DND-41 (cell line): ENCODE data around the gene FAM174A.

ENCODE experiments used
- ATAC-seq: fragments of 200-7000 bp; cut with Tn5 transposase; 3 replicates; pipeline ENCODE4 v1.9.1; 2021; ENCODE audit warnings: low read depth; ENCODE audit not compliant: insufficient read depth
- DNase-seq: peaks from one replicate; pipeline ENCODE4 v3.0.0-alpha.2; 2020
- H2AFZ ChIP-seq: 2 replicates; pipeline ENCODE4 v1.6.0; 2012; ENCODE audit warnings: low read depth, low read length
- H3K27ac ChIP-seq: 2 replicates; pipeline ENCODE4 v1.5.1; 2012; ENCODE audit warnings: low read length, inconsistent platforms
- H3K27me3 ChIP-seq: fragments of 200-600 bp; sonication (generic); 2 replicates; pipeline ENCODE4 v1.6.0; 2012; ENCODE audit warnings: low read length, mild to moderate bottlenecking, inconsistent platforms; ENCODE audit not compliant: insufficient read depth, poor library complexity
- H3K36me3 ChIP-seq: 2 replicates; pipeline ENCODE4 v1.5.1; 2012; ENCODE audit warnings: low read length, inconsistent platforms; ENCODE audit not compliant: insufficient read depth
- H3K4me1 ChIP-seq: 2 replicates; pipeline ENCODE4 v1.5.1; 2012; ENCODE audit warnings: mild to moderate bottlenecking, low read length; ENCODE audit not compliant: insufficient read depth
- H3K4me2 ChIP-seq: 2 replicates; pipeline ENCODE4 v1.6.0; 2012; ENCODE audit warnings: mild to moderate bottlenecking, moderate library complexity, low read length, inconsistent platforms; ENCODE audit not compliant: insufficient read depth
- H3K4me3 ChIP-seq, 2 experiments: fragments of 200-600 bp in 1 of 2; shearing (Covaris generic) in 1 of 2; 2 replicates each; pipeline ENCODE4 v1.5.1; 2012 to 2016; ENCODE audit warnings: inconsistent platforms in 2 of 2, low read length in 2 of 2, mild to moderate bottlenecking in 2 of 2, low read depth in 1 of 2, moderate library complexity in 1 of 2
- H3K79me2 ChIP-seq: 2 replicates; pipeline ENCODE4 v1.6.0; 2012; ENCODE audit warnings: low read length, inconsistent platforms; ENCODE audit not compliant: insufficient read depth
- H3K9ac ChIP-seq: 2 replicates; pipeline ENCODE4 v1.6.0; 2012; ENCODE audit warnings: low read depth, mild to moderate bottlenecking, inconsistent platforms, low read length, moderate library complexity
- H3K9me3 ChIP-seq: 2 replicates; pipeline ENCODE4 v1.5.1; 2012; ENCODE audit warnings: low read length, moderate library complexity, mild to moderate bottlenecking, inconsistent platforms; ENCODE audit not compliant: insufficient read depth, severe bottlenecking
- H4K20me1 ChIP-seq: 2 replicates; pipeline ENCODE4 v1.6.0; 2012; ENCODE audit warnings: low read length; ENCODE audit not compliant: insufficient read depth
- CTCF ChIP-seq: IDR thresholded peaks from 2 replicates; pipeline ENCODE4 v1.5.1; 2012; ENCODE audit warnings: borderline replicate concordance, low read length, moderate library complexity, mild to moderate bottlenecking; ENCODE audit not compliant: poor library complexity, severe bottlenecking; ENCODE audit errors: extremely low read depth
- EZH2 ChIP-seq: IDR thresholded peaks from 3 replicates; pipeline ENCODE4 v1.6.1; 2012; ENCODE audit warnings: borderline replicate concordance, low read depth, mild to moderate bottlenecking, moderate library complexity, low read length, inconsistent platforms; ENCODE audit not compliant: severe bottlenecking

The FAM174A gene

GRCh38 chr5:100590867-100591266 lies 55.7 kb downstream of the FAM174A start:
- no peak overlapping the region for H3K4me2 ChIP-seq
- DNase-seq (no peak), ATAC-seq (no peak)
- H3K79me2 ChIP-seq: no peaks in the 10 kb centered on the region
- no peak overlapping the region for H3K27ac ChIP-seq
- no peaks in the 10 kb centered on the region for H4K20me1 ChIP-seq
- no peaks in the 10 kb centered on the region for H3K27me3 ChIP-seq
- H2AFZ ChIP-seq: no peak overlapping the region
- TF ChIP-seq EZH2 (no peak), CTCF (no peak)
- H3K9ac ChIP-seq: no peak overlapping the region
- H3K36me3 ChIP-seq: no peaks in the 10 kb centered on the region; the same call in 1 of the 2 replicates
- no peaks in the 10 kb centered on the region for H3K9me3 ChIP-seq
- no peak overlapping the region for H3K4me3 ChIP-seq
- H3K4me1 ChIP-seq: peaks cover 10% of the 10 kb centered on the region

- Histone ChIP-seq H3K4me3 (no peak overlapping the region), H3K9me3 (no peaks in the 10 kb centered on the region), H3K79me2 (no peaks in the 10 kb centered on the region), H3K4me1 (peaks cover 14% of the 10 kb centered on the region), H2AFZ (no peak overlapping the region), H4K20me1 (no peaks in the 10 kb centered on the region), H3K4me2 (no peak overlapping the region), H3K27ac (no peak overlapping the region), H3K27me3 (no peaks in the 10 kb centered on the region), H3K36me3 (no peaks in the 10 kb centered on the region), H3K9ac (no peak overlapping the region)
- TF ChIP-seq EZH2: no peak
- peak; percentile 49 for DNase-seq
- ATAC-seq: peak; percentile 94
Measured at GRCh38 chr5:100595152-100595811, 60.1 kb downstream of the FAM174A start.

DNA sequence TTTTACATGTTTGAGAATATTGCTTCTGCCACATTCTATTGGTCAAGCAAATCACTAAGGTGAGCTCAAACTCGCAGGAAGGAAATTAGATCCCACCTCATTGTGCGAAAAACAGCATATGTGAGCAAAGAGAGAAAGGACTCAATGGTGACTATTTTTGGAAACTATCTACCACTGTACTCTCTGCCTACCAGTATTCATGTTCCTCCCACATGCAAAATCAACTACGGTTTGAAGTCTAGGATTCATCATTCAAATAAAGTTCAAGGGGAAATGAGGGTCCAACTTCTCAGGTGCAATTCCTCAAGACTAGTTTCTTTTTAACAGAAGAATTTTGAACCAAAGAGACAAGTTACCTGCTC lies 60.6 kb downstream of the FAM174A start:
- Histone ChIP-seq H3K27ac (no peak overlapping the region), H3K4me1 (peaks cover 14% of the 10 kb centered on the region), H2AFZ (no peak overlapping the region), H3K4me3 (no peak overlapping the region), H3K36me3 (no peaks in the 10 kb centered on the region), H3K27me3 (no peaks in the 10 kb centered on the region), H3K79me2 (no peaks in the 10 kb centered on the region), H3K9ac (no peak overlapping the region), H3K4me2 (no peak overlapping the region), H4K20me1 (no peaks in the 10 kb centered on the region), H3K9me3 (no peaks in the 10 kb centered on the region)
- TF ChIP-seq EZH2: no peak
- TF ChIP-seq CTCF: no peak
- ATAC-seq (peak; percentile 52), DNase-seq (no peak)

DNA sequence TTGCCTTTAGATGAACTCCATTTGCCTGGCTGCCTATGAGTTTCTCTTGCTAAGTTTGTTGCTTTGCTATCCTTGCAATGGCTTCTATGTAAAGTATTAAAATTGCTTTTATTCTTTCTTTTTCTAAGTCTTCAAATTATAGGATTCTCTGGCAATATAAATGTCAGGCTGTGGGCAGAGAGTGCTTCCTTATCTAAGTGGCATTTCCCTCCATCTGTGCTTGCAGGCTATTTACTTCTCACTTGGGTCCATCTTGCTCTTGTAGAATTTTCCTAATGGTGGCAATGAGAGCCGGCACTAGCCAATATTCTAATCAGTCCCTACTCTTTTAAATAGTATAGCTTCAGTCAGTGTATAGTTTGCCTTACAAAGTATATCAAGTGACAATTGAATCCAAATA lies 63.3 kb downstream of the FAM174A start:
- no peak for ATAC-seq

More for the DNA sequence above, 63.3 kb downstream of the FAM174A start:
- TF ChIP-seq EZH2 (no peak), CTCF (no peak)
- Histone ChIP-seq H3K4me1 (peaks cover 14% of the 10 kb centered on the region), H3K79me2 (no peaks in the 10 kb centered on the region), H3K27ac (no peak overlapping the region), H3K9me3 (no peaks in the 10 kb centered on the region), H4K20me1 (no peaks in the 10 kb centered on the region), H3K4me3 (no peak overlapping the region), H3K4me2 (no peak overlapping the region), H3K36me3 (no peaks in the 10 kb centered on the region), H2AFZ (no peak overlapping the region), H3K27me3 (no peaks in the 10 kb centered on the region), H3K9ac (no peak overlapping the region)
- no peak for DNase-seq
